GM19467 (cell line): ENCODE data around the gene PIBF1.
"Not testable (repeated sequence)": the region's sequence is repeated elsewhere in the genome, so short reads cannot be mapped to it uniquely, and the experiment has no call there.

ENCODE experiments used
- ATAC-seq: cut with Tn5 transposase; IDR thresholded peaks from one replicate; pipeline ENCODE4 v1.9.1; 2021; ENCODE audit warnings: mild to moderate bottlenecking, moderate library complexity; ENCODE audit not compliant: unreplicated experiment

Gene PIBF1, protein sequence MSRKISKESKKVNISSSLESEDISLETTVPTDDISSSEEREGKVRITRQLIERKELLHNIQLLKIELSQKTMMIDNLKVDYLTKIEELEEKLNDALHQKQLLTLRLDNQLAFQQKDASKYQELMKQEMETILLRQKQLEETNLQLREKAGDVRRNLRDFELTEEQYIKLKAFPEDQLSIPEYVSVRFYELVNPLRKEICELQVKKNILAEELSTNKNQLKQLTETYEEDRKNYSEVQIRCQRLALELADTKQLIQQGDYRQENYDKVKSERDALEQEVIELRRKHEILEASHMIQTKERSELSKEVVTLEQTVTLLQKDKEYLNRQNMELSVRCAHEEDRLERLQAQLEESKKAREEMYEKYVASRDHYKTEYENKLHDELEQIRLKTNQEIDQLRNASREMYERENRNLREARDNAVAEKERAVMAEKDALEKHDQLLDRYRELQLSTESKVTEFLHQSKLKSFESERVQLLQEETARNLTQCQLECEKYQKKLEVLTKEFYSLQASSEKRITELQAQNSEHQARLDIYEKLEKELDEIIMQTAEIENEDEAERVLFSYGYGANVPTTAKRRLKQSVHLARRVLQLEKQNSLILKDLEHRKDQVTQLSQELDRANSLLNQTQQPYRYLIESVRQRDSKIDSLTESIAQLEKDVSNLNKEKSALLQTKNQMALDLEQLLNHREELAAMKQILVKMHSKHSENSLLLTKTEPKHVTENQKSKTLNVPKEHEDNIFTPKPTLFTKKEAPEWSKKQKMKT

DNA sequence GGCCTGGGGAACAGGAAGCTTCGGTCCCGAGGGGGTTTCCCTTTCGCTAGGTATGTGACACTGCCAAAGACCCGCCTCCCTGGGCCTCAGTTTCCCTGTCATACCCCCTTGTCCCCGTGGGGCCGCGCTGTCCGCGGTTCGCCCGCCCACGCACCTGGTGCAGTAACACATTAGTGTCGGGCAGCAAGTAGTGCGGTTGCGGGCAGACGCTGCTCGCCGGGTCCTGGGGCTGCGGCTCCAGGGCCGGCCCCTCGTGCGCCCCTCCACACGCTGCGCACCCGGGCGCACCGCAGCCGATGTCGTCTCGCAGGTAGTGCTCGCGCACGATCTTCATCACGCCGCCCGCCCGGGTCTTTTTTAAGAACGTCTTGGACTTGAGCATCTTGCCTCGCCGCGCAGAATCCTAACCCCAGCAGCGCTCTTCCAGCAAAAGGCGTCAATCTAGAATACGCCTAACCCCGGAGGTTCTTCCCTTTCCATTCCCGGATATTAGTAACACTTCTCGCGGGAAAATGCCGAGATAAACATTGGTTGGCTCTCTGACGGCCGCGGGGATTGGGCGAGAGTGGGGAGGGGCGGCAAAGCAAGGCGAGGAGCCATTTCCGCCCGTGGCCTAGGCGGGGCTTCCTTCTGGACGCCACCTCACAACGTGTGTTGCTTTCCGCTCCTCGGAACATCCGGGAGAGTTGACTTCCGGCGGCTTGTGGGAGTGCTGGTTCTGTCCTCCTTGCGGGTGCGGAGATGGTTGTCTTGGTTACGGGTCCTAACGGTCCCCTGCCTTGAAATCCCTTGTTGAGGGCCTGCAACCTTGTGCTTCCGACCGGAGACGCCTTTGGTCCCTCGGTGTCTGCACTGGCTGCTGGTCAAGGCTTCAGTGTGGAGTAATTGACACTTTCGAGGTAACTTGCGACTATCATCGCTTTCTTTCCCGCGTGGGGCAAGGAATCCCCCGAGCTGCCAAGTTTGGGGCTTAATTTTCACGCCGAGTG is at the start of gene PIBF1, which contains the start of gene DIS3:
Gene PIBF1, plus strand, starts transcription at position 683 of the 989 bp plus-strand sequence. CDS start 1,337 bp downstream, outside the sequence.
Gene DIS3, minus strand, starts transcription at position 450 of the 989 bp plus-strand sequence. Its CDS starts 68 bp downstream, at position 382.
- ATAC-seq, result peak; percentile 98

DNA sequence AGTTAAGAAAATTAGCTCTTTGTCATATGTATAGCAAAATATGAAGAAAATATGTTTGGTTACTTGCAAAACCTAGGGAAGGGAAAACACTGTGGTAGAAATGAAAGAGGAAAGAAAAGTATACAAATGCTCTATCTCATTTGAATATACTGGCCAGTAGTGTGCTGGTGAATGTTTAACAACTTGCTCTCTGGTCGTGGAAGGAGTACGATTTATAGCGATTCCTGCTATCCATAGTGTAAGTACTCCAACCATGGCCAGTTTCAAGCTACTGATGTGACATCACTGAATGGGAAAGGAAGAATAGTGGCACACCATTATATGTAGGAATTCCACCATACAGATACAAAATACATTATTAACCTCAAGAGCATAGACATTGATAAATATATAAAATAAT is 44.9 kb upstream of the PIBF1 start:
- ATAC-seq, result no peak

DNA sequence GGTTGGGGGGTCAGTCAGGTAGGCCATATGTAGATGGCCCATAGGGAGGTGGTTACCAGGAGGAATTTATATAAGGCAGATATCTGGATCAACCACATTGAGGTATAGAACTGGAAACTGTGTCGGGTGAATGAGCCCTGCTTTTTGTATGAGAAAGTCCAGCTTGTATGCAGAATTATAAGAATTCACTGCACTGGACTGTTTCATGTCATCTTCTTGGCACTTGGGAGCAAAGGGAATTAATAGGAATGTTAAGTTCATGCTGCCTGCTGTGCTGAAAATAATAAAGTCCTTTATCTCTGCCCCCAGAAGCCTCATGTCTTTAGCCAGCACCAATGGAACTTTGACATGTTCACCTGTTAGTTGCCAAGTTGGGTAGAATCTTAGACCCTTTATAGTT is 41.9 kb upstream of the PIBF1 start:
- ATAC-seq, result no peak

DNA sequence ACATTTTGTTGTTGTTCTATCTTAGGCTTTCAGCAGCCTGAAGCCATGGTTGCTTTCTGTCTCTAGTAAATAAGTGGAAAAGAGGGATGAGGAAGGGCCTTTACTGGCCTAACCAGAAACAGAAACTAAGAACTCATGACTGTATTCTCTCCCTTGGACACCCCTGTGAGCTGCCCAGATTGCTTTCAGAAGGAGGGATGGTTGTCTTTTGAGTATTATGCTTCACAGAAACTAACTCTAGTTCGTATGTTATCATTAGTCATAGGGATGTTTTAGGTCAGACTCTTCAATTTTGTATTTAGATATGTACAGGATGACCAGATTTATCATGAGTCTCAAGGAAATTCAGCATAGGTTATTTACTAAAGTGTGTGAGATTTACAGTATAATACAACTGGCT is 36.7 kb upstream of the PIBF1 start:
- no peak for ATAC-seq

DNA sequence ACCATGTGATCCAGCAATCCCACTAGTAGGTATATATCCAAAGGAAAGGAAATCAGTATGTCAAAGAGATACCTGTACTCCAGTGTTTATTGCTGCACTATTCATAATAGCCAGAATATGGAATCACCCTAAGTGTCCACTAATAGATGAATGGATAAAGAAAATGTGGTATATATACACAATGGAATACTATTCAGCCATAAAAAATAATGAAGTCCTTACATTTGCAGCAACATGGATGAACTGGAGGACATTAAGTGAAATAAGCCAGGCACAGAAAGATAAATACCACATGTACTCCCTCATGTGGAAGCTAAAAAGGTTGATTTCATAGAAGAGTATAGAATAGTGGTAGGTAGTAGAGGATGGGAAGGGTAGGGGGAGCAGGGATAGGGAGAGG is 30.7 kb upstream of the PIBF1 start:
- ATAC-seq, result no peak

DNA sequence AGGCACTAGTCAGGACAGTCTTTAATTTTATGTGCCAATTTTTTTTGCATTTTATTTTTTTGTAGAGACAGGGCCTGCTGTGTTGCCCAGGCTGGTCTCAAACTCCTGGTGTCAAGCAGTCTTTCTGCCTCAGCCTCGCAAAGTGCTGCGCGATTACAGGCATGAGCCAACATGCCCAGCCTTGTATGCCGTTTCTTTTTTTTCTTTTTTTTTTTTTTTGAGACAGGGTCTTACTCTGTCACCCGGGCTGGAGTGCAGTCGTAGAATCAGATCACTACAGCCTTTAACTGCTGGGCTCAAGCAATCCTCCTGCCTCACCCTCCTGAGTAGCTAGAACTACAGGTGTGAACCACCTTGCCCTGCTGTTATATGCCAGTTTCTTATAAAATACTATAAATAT is 27.8 kb upstream of the PIBF1 start:
- no peak for ATAC-seq

DNA sequence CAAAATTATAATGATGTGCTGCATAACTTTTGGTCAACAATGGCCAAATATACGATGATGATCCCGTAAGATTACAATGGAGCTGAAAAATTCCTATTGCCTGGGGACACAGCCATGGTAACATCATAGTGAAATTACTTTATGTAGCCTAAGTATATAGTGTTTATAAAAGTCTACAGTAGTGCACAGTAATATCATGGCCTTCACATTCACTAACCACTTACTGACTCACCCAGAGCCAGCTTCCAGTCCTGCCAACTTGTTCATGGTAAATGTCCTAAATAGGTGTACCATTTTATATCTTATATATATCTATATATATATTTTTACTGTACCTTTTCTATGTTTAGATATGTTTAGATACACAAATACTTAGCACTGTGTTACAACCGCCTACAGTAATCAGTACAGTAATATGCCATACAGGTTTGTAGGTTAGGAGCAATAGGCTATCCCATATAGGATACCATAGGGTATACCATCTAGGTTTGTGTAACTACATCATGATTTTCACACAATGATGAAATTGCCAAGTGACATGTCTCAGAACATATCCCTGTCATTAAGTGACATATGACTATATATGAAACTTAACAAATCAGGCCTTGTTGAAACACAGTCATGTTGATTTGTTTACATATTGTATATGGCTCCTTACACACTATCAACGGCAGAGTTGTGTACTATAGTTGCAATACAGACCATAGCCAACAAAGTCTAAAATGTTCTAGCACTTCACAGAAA is 24.0 kb upstream of the PIBF1 start:
- ATAC-seq, result no peak

DNA sequence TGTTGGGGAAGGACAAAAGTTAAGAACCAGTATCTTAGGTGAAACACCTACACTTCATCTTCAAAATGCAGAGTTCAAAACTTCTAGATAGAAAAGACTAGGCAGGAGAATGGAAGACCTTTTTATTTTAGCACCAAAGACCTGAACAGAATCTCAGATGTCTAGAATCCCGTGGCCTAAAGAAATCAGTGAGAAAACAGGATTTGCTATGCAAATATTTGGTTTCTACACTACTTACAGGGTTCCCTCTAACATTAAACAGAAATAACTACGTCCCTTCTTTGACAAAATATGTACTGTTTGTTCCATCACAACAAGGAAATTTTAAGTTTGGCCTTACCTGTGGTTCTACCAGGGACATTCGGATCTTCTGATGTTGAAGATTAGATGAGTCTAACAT is 21.7 kb upstream of the PIBF1 start:
- no peak for ATAC-seq

DNA sequence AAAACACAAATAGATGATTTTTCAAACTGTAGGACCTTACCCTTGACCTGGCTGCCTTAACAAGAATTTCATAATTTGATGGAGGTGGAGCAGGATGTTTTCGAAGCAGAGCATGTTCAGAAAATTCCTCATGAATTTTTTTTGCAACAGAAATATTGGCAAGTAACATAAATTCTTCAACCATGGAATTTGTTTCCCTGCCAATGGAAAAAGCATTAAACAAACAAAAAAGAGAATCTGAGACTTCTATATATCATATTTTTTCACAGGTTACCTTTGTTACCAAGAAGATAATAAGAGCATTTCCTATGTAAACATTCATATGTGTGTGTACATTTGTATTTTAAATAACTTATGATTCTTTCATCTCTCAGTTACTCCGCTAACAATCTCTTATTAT is 18.5 kb upstream of the PIBF1 start:
- no peak for ATAC-seq

DNA sequence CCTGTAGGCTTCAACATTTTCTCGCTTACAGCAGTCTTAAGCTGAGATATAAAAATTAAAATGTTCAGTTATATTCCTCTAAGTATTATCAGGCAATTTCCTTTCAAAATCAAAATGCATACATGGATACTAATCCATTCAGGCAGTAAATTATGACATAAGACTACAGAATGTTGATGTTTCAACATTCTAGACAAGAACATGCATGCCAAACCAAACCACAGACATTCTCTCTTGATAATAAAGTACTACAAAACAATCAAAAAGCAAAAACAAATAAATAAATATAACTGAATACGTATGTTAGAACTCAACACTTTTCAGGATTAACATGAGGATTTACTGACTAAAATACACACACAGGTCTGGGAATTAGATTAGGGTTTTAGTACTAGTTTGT is 7.9 kb upstream of the PIBF1 start:
- no peak for ATAC-seq

DNA sequence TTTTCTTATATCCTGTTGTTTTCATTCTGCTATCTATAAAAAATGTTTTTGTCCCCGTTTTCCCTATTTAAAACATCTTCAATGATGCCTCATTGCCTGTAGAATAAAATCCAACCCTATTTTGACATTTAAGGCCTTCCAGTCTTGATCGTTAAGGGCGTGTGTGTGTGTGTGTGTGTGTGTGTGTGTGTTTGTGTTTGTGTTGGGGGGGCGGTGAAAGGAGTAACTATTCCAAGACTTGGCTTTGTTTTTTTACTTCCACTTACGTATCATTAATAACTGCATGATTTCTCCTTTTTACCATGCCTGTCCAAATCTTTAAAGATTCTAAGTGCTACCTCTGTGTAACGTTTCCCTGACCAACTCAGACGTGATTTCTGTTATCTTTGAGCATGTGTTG is 784 bp downstream of the PIBF1 start:
- ATAC-seq, result no peak

DNA sequence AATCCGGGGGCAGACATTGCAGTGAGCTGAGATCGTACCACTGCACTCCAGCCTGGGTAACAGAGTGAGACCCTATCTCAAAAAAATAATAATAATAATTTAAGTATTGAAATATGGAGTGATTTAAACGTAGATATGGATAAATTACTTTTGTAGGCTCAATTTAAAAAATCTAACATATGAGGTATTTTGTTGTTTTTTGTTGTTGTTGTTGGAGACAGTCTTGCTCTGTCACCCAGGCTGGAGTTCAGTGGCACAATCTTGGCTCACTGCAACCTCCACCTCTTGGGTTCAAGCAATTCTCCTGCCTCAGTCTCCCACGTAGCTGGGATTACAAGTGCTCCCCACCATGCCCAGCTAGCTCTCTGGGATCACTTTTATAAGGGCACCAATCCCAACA is 2.7 kb downstream of the PIBF1 start:
- not testable (repeated sequence) for ATAC-seq

DNA sequence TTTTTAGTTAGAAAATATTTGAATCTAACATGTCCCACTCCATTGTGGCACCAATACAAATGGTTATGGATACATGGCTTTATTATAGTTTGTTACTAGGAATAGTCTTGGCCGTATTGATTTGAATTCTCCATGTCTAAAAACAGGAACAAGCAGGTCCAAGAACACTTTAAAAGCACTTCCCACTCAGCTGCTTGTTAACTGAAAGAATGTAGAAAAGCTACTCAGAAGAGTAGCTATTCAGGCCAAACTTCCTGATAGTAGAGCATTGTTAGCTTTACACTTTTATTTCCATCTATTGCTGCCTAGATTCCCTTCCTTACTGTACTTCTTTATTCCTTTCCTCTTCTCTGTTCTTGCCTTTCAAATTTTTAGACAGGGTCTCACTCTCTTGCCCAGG is 6.9 kb downstream of the PIBF1 start:
- no peak for ATAC-seq

DNA sequence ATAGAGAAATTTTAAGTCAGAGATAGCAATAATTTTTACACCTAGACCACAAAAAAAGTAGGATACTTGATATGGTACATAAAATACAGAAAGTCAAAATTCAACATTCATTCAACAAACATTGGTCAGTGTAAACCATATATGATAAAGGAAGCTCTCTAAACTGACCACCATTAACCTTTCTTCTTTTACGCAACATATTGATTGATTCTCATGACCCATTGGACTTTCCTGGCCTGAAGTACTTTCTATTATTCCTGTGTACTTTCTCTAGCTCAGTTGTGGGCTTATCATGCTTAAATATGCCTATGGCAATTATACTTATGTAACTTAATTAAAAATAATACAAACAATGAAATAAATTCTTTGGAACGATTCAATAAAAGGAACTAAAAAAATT is 10.7 kb downstream of the PIBF1 start:
- ATAC-seq, result no peak

DNA sequence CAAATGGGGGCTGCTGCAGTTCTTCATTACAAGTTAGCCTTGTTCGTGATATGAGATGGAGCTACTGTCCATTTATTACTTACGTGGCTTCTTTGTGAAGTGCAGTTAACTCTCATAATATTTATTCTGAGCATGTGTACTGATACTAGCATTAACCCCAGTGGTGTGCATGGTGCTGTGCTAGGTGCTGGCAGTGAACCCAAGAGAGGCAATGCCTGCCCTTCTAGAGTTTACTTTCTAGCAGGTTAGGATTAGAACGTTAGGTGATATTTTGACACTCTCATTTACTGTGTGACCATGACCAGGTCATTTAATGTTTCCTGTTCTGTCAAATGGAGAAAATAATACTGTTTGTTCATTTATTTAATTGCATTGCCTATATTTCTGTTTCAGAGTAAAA is 16.9 kb downstream of the PIBF1 start:
- no peak for ATAC-seq

DNA sequence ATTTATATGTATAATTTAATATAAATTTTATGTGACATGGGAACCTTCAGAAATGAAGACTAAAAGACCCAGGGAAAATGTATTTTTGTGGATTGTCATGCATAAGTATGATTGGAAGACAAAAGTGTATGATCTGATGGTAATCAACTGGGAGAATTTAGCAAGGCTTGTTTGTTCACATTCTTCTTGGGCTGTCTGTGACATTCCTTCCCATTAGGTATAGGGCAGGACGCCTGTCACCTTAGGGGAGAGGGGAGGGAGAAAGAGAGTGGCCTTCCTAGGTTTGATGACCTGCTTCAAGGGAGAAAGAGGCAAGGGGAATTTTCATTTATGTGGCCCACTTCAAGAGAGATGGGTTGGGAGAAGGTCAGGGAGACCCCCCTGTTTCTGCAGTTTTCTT is 22.4 kb downstream of the PIBF1 start:
- no peak for ATAC-seq

DNA sequence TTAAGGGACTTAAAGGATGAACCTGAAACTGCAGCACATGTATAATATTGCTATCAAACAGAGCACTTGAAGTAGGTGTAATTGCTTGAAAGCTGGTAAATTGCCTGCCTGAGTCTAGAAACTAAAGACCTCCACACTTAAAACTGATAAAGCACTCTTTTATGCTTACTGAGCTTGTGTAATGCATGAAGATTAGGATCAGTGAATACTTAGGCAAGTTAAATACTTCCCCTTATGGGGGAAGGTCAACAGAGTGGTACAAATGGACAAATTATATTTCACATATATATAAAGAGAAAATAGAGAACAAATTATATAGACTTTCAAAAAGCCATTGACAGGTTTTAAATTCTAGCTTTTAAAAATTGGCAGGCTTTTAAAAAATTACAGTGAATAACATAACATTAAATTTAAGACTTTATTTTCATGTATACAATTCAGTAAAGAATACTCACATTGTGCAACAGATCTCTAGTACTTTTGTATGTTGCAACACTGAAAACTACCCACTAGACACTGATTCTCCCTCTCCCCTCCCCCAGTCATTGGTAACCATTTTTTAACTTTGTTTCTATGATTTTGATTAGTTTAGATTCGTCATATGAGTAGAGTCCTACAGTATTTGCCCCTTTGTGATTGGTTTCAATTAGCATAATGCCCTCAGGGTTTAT is 23.9 kb downstream of the PIBF1 start:
- no peak for ATAC-seq

DNA sequence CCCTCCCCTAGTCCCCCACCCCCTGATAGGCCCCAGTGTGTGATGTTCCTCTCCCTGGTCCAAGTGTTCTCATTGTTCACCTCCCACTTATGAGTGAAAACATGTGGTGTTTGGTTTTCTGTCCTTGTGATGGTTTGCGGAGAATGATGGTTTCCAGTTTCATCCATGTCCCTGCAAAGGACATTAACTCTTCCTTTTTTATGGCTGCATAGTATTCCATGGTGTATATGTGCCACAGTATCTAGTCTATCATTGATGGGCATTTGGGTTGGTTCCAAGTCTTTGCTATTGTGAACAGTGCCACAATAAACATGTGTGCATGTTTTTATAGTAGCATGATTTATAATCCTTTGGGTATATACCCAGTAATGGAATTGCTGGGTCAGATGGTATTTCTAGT is 24.6 kb downstream of the PIBF1 start:
- ATAC-seq, result not testable (repeated sequence)

DNA sequence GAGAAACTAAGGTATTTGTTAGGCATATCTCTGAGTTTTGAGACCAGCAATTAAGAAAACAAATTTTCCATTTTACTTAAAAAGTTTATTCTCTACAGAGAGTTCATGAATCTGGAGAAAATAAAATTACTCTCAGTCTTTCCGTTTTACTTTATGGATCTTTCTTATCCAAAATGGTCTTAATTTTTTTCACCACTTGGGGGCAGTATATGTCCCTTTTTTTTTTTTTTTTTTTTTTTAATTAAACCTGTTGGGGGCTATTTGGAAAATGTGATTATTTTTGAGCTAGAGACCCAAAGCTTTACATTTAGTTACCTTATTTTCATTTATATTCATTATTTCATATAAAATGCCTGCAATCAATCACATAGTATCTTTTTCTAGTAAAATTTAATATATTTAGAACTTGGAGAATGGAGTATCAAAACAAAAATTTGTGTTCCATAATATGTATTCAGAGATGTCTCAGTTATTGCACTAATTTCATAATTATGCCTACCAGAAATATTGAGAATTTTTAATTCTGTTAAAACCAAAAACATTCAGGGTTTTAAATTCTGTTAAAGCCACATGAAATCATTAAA is 27.1 kb downstream of the PIBF1 start:
- ATAC-seq, result no peak
